Astrocyte (in vitro differentiated cells and primary cell): ENCODE results near the gene KIRREL3. TPM values are rescaled to one million over a fixed set of nuclear protein-coding genes. Genes with fewer than 3 reads are reported as not detected.

Source experiments
- DNase-seq: peaks from one replicate; pipeline ENCODE4 v3.0.0-alpha.2; 2010; ENCODE audit warnings: low read depth
- FAIRE-seq: peaks from 2 replicates; lab custom pipeline; 2011; peaks lifted over from hg19 to GRCh38; lab: Jason Lieb, UNC
- H2AFZ ChIP-seq: 2 replicates; pipeline ENCODE4 v1.6.0; 2012; ENCODE audit warnings: low read depth, low read length, inconsistent platforms
- H3K27ac ChIP-seq: 2 replicates; pipeline ENCODE4 v1.5.1; 2011; ENCODE audit warnings: low read depth, low read length, inconsistent platforms
- H3K27me3 ChIP-seq: 2 replicates; pipeline ENCODE4 v1.6.0; 2011; ENCODE audit warnings: low read length, inconsistent platforms; ENCODE audit not compliant: insufficient read depth
- H3K36me3 ChIP-seq: 2 replicates; pipeline ENCODE4 v1.5.1; 2011; ENCODE audit warnings: low read length, inconsistent platforms; ENCODE audit not compliant: insufficient read depth
- H3K4me1 ChIP-seq: 2 replicates; pipeline ENCODE4 v1.5.1; 2011; ENCODE audit warnings: low read length, inconsistent platforms; ENCODE audit not compliant: insufficient read depth
- H3K4me2 ChIP-seq: 2 replicates; pipeline ENCODE4 v1.6.0; 2012; ENCODE audit warnings: low read length, inconsistent platforms
- H3K4me3 ChIP-seq: 2 replicates; pipeline ENCODE4 v1.5.1; 2011; ENCODE audit warnings: low read depth, mild to moderate bottlenecking, low read length, inconsistent platforms; ENCODE audit not compliant: insufficient read depth
- H3K79me2 ChIP-seq: 2 replicates; pipeline ENCODE4 v1.6.0; 2012; ENCODE audit warnings: mild to moderate bottlenecking, low read length, inconsistent platforms; ENCODE audit not compliant: insufficient read depth
- H3K9ac ChIP-seq: 2 replicates; pipeline ENCODE4 v1.6.0; 2012; ENCODE audit warnings: mild to moderate bottlenecking, low read length, inconsistent platforms
- H3K9me3 ChIP-seq: 2 replicates; pipeline ENCODE4 v1.5.1; 2012; ENCODE audit warnings: low read depth, mild to moderate bottlenecking, low read length, inconsistent platforms; ENCODE audit not compliant: insufficient read depth
- H4K20me1 ChIP-seq: 2 replicates; pipeline ENCODE4 v1.6.0; 2012; ENCODE audit warnings: low read length, inconsistent platforms; ENCODE audit not compliant: insufficient read depth
- H3K27ac Mint-ChIP-seq: one replicate; pipeline ENCODE4 v1.8.0; 2021; ENCODE audit warnings: mild to moderate bottlenecking, mixed read lengths; ENCODE audit not compliant: unreplicated experiment
- H3K27me3 Mint-ChIP-seq: one replicate; pipeline ENCODE4 v1.8.0; 2021; ENCODE audit warnings: low read depth, mixed read lengths; ENCODE audit not compliant: unreplicated experiment
- H3K36me3 Mint-ChIP-seq: one replicate; pipeline ENCODE4 v1.8.0; 2021; ENCODE audit warnings: low read depth, mixed read lengths; ENCODE audit not compliant: unreplicated experiment
- H3K4me1 Mint-ChIP-seq: one replicate; pipeline ENCODE4 v1.8.0; 2021; ENCODE audit warnings: low read depth, mixed read lengths; ENCODE audit not compliant: unreplicated experiment
- H3K4me3 Mint-ChIP-seq: one replicate; pipeline ENCODE4 v1.8.0; 2021; ENCODE audit warnings: mild to moderate bottlenecking, moderate library complexity, mixed read lengths; ENCODE audit not compliant: unreplicated experiment
- H3K9me3 Mint-ChIP-seq: one replicate; pipeline ENCODE4 v1.8.0; 2021; ENCODE audit warnings: mild to moderate bottlenecking, mixed read lengths; ENCODE audit not compliant: unreplicated experiment
- EZH2 ChIP-seq: IDR thresholded peaks from 2 replicates; pipeline ENCODE4 v1.6.1; 2012; ENCODE audit warnings: mild to moderate bottlenecking, low read length, inconsistent platforms; ENCODE audit not compliant: insufficient read depth
- total RNA-seq: library from RNA; stranded (reverse); gene quantifications from 2 replicates; pipeline ENCODE4 v1.2.1, GENCODE V29; 2021
- TF ChIP-seq, protein P1 (sequence below): IDR thresholded peaks from 2 replicates; pipeline ENCODE4 v1.5.1; 2011; ENCODE audit warnings: low read depth, mild to moderate bottlenecking, inconsistent platforms, low read length, moderate library complexity; ENCODE audit not compliant: insufficient read depth

KIRREL3 gene
- total RNA-seq, 1 donor from 2014 or later, result 0.91 TPM

DNA sequence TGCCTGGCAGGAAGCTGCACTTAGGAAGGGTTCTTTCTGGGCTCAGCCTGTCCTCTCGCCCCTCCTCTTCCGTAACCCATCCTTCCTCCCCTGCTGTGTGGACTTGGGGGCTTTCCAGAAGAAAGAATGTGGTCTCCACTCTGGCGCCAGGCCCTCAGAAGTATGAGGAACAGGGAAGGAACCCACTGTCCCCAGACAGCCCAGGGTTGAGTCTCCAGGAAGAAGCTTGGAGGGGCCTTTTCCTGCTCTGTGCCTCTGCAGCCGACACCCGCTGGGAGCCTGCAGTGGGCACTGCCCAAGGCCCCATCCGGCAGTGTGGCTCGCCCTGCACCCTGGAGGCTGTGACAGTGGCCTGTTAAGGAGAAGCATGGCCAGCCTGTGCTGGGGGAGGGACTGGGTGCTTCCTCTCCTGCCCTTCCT is 532.5 kb downstream of the KIRREL3 start:
- no peaks in the 10 kb centered on the region for H4K20me1 ChIP-seq
- no peaks in the 10 kb centered on the region for H3K36me3 Mint-ChIP-seq
- peaks cover 27% of the 10 kb centered on the region for H3K27me3 Mint-ChIP-seq
- H3K4me2 ChIP-seq, result no peak overlapping the region
- H3K4me3 ChIP-seq, result no peak overlapping the region
- peak overlapping the region; percentile 10 for H2AFZ ChIP-seq
- no peaks in the 10 kb centered on the region for H3K4me1 Mint-ChIP-seq
- peaks cover 5% of the 10 kb centered on the region for H3K9me3 Mint-ChIP-seq
- peaks cover 2% of the 10 kb centered on the region for H3K9me3 ChIP-seq
- H3K27ac ChIP-seq, result no peak overlapping the region
- H3K4me1 ChIP-seq, result no peaks in the 10 kb centered on the region
- H3K27me3 ChIP-seq, result peaks cover 11% of the 10 kb centered on the region
- FAIRE-seq, result no peak
- no peak overlapping the region for H3K27ac Mint-ChIP-seq
- TF ChIP-seq, protein P1, sequence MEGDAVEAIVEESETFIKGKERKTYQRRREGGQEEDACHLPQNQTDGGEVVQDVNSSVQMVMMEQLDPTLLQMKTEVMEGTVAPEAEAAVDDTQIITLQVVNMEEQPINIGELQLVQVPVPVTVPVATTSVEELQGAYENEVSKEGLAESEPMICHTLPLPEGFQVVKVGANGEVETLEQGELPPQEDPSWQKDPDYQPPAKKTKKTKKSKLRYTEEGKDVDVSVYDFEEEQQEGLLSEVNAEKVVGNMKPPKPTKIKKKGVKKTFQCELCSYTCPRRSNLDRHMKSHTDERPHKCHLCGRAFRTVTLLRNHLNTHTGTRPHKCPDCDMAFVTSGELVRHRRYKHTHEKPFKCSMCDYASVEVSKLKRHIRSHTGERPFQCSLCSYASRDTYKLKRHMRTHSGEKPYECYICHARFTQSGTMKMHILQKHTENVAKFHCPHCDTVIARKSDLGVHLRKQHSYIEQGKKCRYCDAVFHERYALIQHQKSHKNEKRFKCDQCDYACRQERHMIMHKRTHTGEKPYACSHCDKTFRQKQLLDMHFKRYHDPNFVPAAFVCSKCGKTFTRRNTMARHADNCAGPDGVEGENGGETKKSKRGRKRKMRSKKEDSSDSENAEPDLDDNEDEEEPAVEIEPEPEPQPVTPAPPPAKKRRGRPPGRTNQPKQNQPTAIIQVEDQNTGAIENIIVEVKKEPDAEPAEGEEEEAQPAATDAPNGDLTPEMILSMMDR, result no peak
- TF ChIP-seq EZH2, result no peak
- no peak for DNase-seq
- H3K9ac ChIP-seq, result no peak overlapping the region
- no peak overlapping the region for H3K4me3 Mint-ChIP-seq
- no peaks in the 10 kb centered on the region for H3K36me3 ChIP-seq
- no peaks in the 10 kb centered on the region for H3K79me2 ChIP-seq

DNA sequence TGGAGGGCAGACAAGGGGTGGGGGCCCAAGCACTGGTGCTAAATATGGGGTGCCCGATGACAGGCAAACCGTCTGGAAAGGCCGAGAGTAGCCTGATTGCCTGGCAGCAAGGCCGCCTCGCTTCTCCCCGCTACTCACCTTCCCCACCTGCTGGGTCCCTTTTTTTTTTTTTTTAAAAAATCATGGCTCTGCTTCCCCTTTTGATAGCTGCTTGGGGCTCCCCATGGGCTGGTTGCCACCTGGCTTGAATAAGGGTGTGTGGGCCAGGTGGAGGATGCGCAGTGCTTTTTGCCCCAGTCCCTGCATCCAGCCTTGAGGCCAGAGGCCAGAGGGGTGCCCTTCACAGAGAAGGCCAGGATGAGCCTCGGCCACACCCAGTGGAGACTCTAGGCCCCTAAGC is 533.1 kb downstream of the KIRREL3 start:
- no peaks in the 10 kb centered on the region for H4K20me1 ChIP-seq
- no peak overlapping the region for H3K4me3 ChIP-seq
- peaks cover 28% of the 10 kb centered on the region for H3K27me3 Mint-ChIP-seq
- H3K4me1 Mint-ChIP-seq, result no peaks in the 10 kb centered on the region
- H3K4me1 ChIP-seq, result no peaks in the 10 kb centered on the region
- no peaks in the 10 kb centered on the region for H3K79me2 ChIP-seq
- H3K9me3 ChIP-seq, result peaks cover 2% of the 10 kb centered on the region
- DNase-seq, result no peak
- no peaks in the 10 kb centered on the region for H3K36me3 Mint-ChIP-seq
- peaks cover 11% of the 10 kb centered on the region for H3K27me3 ChIP-seq
- no peak overlapping the region for H3K4me3 Mint-ChIP-seq
- peaks cover 5% of the 10 kb centered on the region for H3K9me3 Mint-ChIP-seq
- no peak overlapping the region for H3K27ac Mint-ChIP-seq
- no peak for FAIRE-seq
- H2AFZ ChIP-seq, result no peak overlapping the region
- H3K9ac ChIP-seq, result no peak overlapping the region
- H3K27ac ChIP-seq, result no peak overlapping the region
- H3K36me3 ChIP-seq, result no peaks in the 10 kb centered on the region
- no peak overlapping the region for H3K4me2 ChIP-seq
- TF ChIP-seq, protein P1, result no peak

GRCh38 chr11:126467046-126467370 is 533.6 kb downstream of the KIRREL3 start:
- H3K9ac ChIP-seq, result no peak overlapping the region
- H3K27ac ChIP-seq, result no peak overlapping the region
- no peaks in the 10 kb centered on the region for H3K4me1 Mint-ChIP-seq
- peaks cover 5% of the 10 kb centered on the region for H3K9me3 Mint-ChIP-seq
- FAIRE-seq (no peak), DNase-seq (no peak)
- H3K27me3 ChIP-seq, result peaks cover 11% of the 10 kb centered on the region
- H3K36me3 Mint-ChIP-seq, result no peaks in the 10 kb centered on the region
- no peaks in the 10 kb centered on the region for H3K36me3 ChIP-seq
- H3K27ac Mint-ChIP-seq, result no peak overlapping the region
- H3K4me3 ChIP-seq, result no peak overlapping the region
- no peak overlapping the region for H3K4me3 Mint-ChIP-seq
- H2AFZ ChIP-seq, result no peak overlapping the region
- H4K20me1 ChIP-seq, result no peaks in the 10 kb centered on the region
- H3K79me2 ChIP-seq, result no peaks in the 10 kb centered on the region
- H3K27me3 Mint-ChIP-seq, result peaks cover 31% of the 10 kb centered on the region
- H3K9me3 ChIP-seq, result peaks cover 2% of the 10 kb centered on the region
- TF ChIP-seq EZH2, result no peak
- TF ChIP-seq, protein P1, result no peak
- H3K4me2 ChIP-seq, result no peak overlapping the region
- H3K4me1 ChIP-seq, result no peaks in the 10 kb centered on the region
